HG03432 (cell line): Measurements from ENCODE around the gene INSC.

Experiments used
- ATAC-seq: cut with Tn5 transposase; IDR thresholded peaks from one replicate; pipeline ENCODE4 v1.9.1; 2021; ENCODE audit warnings: mild to moderate bottlenecking, moderate library complexity; ENCODE audit not compliant: unreplicated experiment

The INSC gene

GRCh38 chr11:15146271-15147003, 31.7 kb downstream of the INSC start:
- ATAC-seq, result no peak

GRCh38 chr11:15148169-15148568, 33.4 kb downstream of the INSC start:
- ATAC-seq, result no peak

GRCh38 chr11:15149050-15149449, 34.3 kb downstream of the INSC start:
- no peak for ATAC-seq

- ATAC-seq, result no peak
Observed at GRCh38 chr11:15150507-15150906, 35.8 kb downstream of the INSC start.

GRCh38 chr11:15153231-15153630, 38.5 kb downstream of the INSC start:
- ATAC-seq, result no peak

GRCh38 chr11:15157181-15157580, 42.5 kb downstream of the INSC start:
- ATAC-seq, result no peak

GRCh38 chr11:15157606-15158137, 42.9 kb downstream of the INSC start:
- no peak for ATAC-seq

- ATAC-seq, result no peak
Observed at GRCh38 chr11:15158351-15159015, 43.8 kb downstream of the INSC start.

GRCh38 chr11:15159085-15159484, 44.4 kb downstream of the INSC start:
- ATAC-seq, result peak; percentile 82

GRCh38 chr11:15161790-15162189, 47.1 kb downstream of the INSC start:
- no peak for ATAC-seq

- no peak for ATAC-seq
Observed at GRCh38 chr11:15163136-15163535, 48.4 kb downstream of the INSC start.

- ATAC-seq, result no peak
Observed at GRCh38 chr11:15166204-15166603, 51.5 kb downstream of the INSC start.

GRCh38 chr11:15169815-15170551, 55.3 kb downstream of the INSC start:
- ATAC-seq, result no peak

GRCh38 chr11:15170698-15171097, 56.0 kb downstream of the INSC start:
- no peak for ATAC-seq

- ATAC-seq, result no peak
Observed at GRCh38 chr11:15171956-15172355, 57.2 kb downstream of the INSC start.

GRCh38 chr11:15175831-15176230, 61.1 kb downstream of the INSC start:
- ATAC-seq, result no peak

- no peak for ATAC-seq
Observed at GRCh38 chr11:15176646-15177163, 62.0 kb downstream of the INSC start.

GRCh38 chr11:15177491-15177890, 62.8 kb downstream of the INSC start:
- ATAC-seq, result no peak

GRCh38 chr11:15178214-15178613, 63.5 kb downstream of the INSC start:
- ATAC-seq, result no peak

GRCh38 chr11:15179167-15179566, 64.4 kb downstream of the INSC start:
- no peak for ATAC-seq

GRCh38 chr11:15180212-15180792, 65.6 kb downstream of the INSC start:
- ATAC-seq, result peak; percentile 92
